Measurements from ENCODE around the gene CDX4. TPM values are rescaled to one million over a fixed set of nuclear protein-coding genes. Genes with fewer than 3 reads are reported as not detected.

CDX4 gene, protein sequence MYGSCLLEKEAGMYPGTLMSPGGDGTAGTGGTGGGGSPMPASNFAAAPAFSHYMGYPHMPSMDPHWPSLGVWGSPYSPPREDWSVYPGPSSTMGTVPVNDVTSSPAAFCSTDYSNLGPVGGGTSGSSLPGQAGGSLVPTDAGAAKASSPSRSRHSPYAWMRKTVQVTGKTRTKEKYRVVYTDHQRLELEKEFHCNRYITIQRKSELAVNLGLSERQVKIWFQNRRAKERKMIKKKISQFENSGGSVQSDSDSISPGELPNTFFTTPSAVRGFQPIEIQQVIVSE
- total RNA-seq: not detected
- long read RNA-seq: 0 reads

DNA sequence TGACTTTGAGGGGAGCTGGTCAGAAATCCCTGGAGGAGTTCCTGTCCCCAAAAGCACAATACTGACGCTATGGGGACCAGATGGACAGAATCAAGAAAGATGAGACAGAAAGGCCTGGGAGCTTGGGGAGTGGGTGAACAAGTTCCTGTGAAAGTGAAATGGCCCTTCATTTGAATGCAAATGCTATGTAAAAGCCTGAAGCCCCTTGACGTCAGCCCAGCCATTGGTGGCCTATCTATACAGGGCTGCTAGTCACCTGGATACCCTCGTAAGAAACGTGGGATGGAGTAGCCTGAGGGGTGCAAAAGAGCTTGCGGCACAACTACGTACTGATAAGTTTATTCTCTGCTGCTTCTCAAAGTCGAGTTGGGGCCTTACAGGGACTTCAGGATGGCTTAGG lies at the start of gene CDX4:
Gene CDX4, plus strand, starts transcription at position 223 of the 400 bp plus-strand sequence. CDS start 201 bp downstream, outside the sequence.
- TF ChIP-seq CTCF (IDR thresholded peaks at IDR 0.05): no peak
- H3K9me3 ChIP-seq: no peaks in the 10 kb centered on the region

DNA sequence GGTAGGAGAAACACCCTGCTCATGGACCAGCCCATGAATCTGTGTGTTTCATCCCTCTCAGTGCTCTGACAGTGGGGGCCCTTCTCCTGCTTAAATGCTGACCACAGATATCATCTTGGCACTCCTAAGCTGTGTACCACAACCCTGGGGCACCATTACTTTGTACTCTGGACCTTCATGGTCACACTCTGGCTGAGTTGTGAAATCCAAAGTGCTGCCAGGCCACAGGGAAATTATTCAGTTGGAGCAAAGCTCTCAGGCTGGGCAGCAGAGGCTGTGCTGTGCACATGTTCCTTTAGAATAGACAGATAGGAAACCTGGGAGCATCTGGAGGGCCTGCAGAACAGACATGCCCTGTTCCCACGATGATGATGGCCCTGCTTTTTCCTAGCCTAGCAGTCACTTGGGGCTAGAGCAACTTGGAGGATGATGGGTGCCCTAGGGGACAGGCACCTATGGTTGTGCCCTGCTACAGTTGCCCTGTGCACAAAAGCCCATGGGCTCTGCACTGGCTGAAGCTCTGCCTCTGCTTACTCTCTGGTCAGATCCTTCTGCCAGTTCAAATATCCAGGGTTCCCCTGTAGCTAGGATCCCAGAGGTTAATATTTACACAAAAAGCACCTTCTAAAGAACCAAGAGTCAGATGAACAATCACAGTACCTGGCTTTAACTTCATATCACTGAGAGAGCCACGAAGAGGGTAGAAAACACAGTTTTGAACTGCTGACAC lies 48.5 kb upstream of the CDX4 start:
- no peaks in the 10 kb centered on the region for H3K4me1 ChIP-seq
- no peaks in the 10 kb centered on the region for H3K36me3 ChIP-seq
- H3K9me3 ChIP-seq: no peaks in the 10 kb centered on the region
- no peak overlapping the region for H3K4me3 ChIP-seq
- intact Hi-C loops (cut with DNase I): no loop called here
- H3K27ac ChIP-seq: no peak overlapping the region
- ATAC-seq (no peak), DNase-seq (no peak)
- no peak for TF ChIP-seq CTCF (IDR thresholded peaks at IDR 0.05)
- H3K27me3 ChIP-seq: no peaks in the 10 kb centered on the region

More for the DNA sequence above, at the start of gene CDX4:
- Histone ChIP-seq H3K4me1 (no peaks in the 10 kb centered on the region), H3K4me3 (no peak within 1 kb of the TSS), H3K27me3 (no peaks in the 10 kb centered on the region), H3K36me3 (no peaks in the 10 kb centered on the region), H3K27ac (no peak within 1 kb of the TSS)
- intact Hi-C loops (cut with DNase I): no loop called here
- ATAC-seq: no peak
- no peak for DNase-seq

DNA sequence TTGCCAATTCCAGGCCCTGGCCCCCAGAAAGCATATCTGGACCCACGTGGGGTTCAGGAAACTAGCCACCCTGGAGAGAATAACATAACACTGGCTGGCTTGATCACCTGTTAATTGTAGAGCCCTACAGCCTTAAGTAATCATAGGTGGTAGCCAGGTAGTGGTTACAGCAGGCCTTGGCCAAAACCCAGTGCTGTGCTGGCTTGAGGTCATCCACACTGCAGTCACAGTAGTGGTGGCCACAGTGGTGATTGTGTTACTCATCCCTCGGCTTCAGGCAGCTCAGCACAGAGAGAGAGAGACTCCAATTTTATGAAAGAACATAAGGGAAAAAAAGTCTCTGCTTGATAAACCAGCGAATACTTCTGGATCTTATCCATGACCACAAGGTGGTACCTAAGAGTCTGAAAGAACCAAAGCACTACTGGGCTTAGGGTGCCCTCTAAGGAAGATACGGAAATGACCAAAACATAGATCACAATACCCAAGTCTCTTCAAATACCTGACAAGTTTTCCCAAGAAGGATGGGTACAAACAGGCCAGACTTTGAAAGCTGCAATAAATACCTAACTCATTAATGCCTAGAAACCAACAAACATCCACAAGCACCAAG lies 46.6 kb upstream of the CDX4 start:
- no peak for TF ChIP-seq CTCF (IDR thresholded peaks at IDR 0.05)
- ATAC-seq (no peak), DNase-seq (no peak)
- no peak overlapping the region for H3K4me3 ChIP-seq
- H3K4me1 ChIP-seq: no peaks in the 10 kb centered on the region
- no peaks in the 10 kb centered on the region for H3K9me3 ChIP-seq
- no peaks in the 10 kb centered on the region for H3K36me3 ChIP-seq
- no peak overlapping the region for H3K27ac ChIP-seq
- H3K27me3 ChIP-seq: no peaks in the 10 kb centered on the region
- intact Hi-C loops (cut with DNase I): no loop called here

- H3K9me3 ChIP-seq: no peaks in the 10 kb centered on the region
- no peaks in the 10 kb centered on the region for H3K4me1 ChIP-seq
- intact Hi-C loops (cut with DNase I): no loop called here
- H3K4me3 ChIP-seq: no peak overlapping the region
- no peak for TF ChIP-seq CTCF (IDR thresholded peaks at IDR 0.05)
- DNase-seq (no peak), ATAC-seq (no peak)
- H3K36me3 ChIP-seq: no peaks in the 10 kb centered on the region
- H3K27me3 ChIP-seq: no peaks in the 10 kb centered on the region
- H3K27ac ChIP-seq: no peak overlapping the region
Measured at GRCh38 chrX:73401591-73402266, 45.1 kb upstream of the CDX4 start.

DNA sequence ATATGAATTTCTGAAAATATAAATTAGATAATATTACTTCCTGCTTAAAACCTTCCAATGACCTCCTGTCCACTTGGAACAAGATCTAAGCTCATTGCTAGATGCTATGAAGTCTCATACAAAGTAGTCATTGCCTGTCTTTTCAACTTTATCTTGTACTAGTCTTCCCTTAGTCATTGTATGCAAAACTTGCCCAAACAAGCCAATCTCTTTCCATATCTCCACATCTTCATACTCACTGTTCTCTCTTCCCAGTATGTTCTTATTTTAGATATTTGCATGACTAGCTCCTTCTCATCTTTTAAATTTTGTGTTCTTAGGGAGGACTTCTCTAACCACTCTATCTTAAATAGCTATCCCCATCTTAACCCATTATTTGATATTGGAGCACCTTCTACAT lies 33.9 kb upstream of the CDX4 start:
- Histone ChIP-seq H3K4me1 (no peaks in the 10 kb centered on the region), H3K4me3 (no peak overlapping the region), H3K9me3 (no peaks in the 10 kb centered on the region), H3K36me3 (no peaks in the 10 kb centered on the region), H3K27ac (no peak overlapping the region), H3K27me3 (no peaks in the 10 kb centered on the region)
- DNase-seq (no peak), ATAC-seq (no peak)
- intact Hi-C loops (cut with DNase I): no loop called here
- no peak for TF ChIP-seq CTCF (IDR thresholded peaks at IDR 0.05)

All from upper lobe of right lung (tissue), 1 donor.